ENCODE data around the gene POFUT1.
"Not testable (repeated sequence)": the region's sequence is repeated elsewhere in the genome, so short reads cannot be mapped to it uniquely, and the experiment has no call there.

- TF ChIP-seq, protein P1, sequence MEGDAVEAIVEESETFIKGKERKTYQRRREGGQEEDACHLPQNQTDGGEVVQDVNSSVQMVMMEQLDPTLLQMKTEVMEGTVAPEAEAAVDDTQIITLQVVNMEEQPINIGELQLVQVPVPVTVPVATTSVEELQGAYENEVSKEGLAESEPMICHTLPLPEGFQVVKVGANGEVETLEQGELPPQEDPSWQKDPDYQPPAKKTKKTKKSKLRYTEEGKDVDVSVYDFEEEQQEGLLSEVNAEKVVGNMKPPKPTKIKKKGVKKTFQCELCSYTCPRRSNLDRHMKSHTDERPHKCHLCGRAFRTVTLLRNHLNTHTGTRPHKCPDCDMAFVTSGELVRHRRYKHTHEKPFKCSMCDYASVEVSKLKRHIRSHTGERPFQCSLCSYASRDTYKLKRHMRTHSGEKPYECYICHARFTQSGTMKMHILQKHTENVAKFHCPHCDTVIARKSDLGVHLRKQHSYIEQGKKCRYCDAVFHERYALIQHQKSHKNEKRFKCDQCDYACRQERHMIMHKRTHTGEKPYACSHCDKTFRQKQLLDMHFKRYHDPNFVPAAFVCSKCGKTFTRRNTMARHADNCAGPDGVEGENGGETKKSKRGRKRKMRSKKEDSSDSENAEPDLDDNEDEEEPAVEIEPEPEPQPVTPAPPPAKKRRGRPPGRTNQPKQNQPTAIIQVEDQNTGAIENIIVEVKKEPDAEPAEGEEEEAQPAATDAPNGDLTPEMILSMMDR (conservative IDR thresholded peaks at IDR 0.05) = not testable (repeated sequence)
- not testable (repeated sequence) for TF ChIP-seq ZFX (IDR thresholded peaks at IDR 0.05)
These were observed 38.5 kb downstream of the POFUT1 start for GRCh38 chr20:32246208-32246607.
